GM18505 (cell line): Measurements from ENCODE around the gene CIDEB.

Source experiments
- ATAC-seq: cut with Tn5 transposase; IDR thresholded peaks from one replicate; pipeline ENCODE4 v1.9.1; 2021; ENCODE audit not compliant: unreplicated experiment
- POLR2A ChIP-seq: IDR thresholded peaks from 4 replicates; pipeline ENCODE4 v1.6.1; 2011; ENCODE audit warnings: borderline replicate concordance; ENCODE audit not compliant: insufficient read depth, insufficient read length; ENCODE audit errors: extremely low read depth

The CIDEB gene

GRCh38 chr14:24269910-24270536, 37.8 kb downstream of the CIDEB start:
- no peak for TF ChIP-seq POLR2A
- ATAC-seq: no peak

DNA sequence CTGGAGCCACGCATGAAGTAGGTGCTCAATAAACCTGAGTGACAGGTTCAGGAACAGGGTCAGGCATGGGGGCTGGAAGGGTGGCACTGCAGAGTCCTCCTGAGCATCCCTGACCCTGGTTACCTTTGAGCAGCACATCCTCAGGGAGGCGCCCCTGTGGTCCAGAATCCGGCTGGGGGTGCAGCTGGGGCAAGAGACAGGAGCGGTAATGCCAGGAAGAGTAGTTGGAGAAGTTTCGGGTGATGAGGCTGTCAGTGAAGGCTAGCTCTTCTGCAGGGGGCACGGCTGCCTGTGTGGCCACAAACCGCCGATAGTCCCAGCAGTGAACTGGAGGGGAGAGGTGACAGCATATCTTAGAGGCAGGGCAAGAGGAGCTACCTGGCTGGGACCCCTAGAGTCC, 38.4 kb downstream of the CIDEB start:
- no peak for ATAC-seq
- no peak for TF ChIP-seq POLR2A

DNA sequence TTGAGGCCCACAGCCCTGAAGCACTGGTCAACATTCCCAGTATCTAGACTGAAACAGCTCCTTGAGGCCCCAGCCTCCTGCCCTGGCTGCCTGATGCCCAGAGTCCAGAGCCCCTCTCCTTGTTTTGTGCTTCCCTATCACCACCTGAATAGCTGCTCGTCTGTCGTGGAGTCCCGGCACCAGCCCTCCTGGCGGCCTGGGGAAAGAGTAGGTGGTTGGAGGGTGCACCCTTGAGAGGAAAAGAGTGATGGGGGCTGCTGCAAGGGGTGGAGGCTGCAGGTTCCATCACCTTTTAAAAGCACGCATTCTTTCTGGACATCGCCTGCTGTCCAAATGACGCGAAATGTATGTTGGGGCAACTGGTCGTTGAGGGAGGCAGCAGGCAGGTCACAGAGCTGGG, 39.6 kb downstream of the CIDEB start:
- TF ChIP-seq POLR2A: no peak
- ATAC-seq: no peak

DNA sequence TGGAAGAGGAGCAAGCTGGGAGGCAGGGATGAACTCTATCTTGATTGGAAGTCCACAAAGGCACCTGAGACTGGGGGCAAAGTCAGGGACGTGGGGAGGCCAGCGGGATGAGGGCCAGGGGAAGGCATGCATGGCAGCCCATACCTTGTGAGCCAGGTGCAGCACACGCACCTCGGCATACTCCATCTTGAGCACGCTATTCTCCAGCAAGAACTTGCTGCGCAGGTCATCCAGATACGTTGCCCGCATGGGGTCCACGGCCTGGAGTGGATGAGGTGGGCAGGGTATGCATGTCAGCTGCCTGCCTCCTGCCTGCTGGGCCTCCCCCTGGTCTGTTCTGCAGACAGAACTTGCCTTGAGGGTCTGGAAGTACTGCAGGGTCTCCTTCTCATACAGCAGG, 40.3 kb downstream of the CIDEB start:
- no peak for TF ChIP-seq POLR2A
- no peak for ATAC-seq

DNA sequence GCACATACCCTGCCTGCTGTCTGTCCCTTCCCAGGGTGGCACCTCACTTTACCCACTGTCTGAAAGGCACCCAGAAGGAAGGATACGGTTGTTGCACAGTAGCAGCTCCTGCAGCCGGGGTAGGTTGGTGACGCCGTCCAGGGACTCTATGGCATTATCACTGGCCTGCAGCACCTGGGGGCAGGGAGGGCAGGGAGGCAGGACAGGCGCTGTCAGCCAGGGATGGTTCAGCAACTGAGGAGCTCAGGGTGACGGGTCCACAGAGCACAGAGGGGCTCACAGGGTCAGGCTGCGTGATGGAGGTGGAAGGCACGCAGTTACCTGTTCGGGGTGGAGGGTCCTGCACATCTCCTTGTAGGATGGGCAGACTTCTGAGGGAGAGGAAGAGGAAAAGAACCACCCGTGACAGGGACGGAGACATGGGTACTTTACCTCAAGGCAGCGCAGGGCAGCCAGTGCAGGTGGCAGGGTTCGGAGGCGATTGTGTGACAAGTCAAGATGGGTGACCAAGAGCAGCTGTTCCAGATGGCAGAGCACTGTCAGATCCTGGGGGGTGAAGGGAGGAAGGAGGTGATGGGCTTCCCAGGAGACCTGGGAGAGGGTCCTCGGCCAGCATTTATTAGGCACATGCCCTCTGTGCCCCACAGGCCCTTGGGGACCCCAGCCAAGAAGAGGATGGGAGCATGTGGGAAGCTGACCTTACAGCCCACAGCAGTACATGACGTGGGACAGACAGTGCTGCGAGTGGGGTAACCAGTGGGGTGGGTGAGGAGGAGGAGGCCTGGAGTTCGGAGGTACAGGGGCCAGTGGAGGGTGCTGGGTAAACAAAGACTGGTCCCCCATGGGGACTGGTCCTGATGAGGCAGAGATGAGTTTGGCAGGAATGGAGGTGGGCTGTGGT, 41.2 kb downstream of the CIDEB start:
- no peak for TF ChIP-seq POLR2A
- ATAC-seq: no peak

GRCh38 chr14:24264298-24264697, 43.5 kb downstream of the CIDEB start:
- no peak for ATAC-seq

GRCh38 chr14:24263848-24264247, 43.9 kb downstream of the CIDEB start:
- no peak for TF ChIP-seq POLR2A

More at GRCh38 chr14:24264298-24264697, 43.5 kb downstream of the CIDEB start:
- TF ChIP-seq POLR2A: no peak

GRCh38 chr14:24262821-24263733, 44.7 kb downstream of the CIDEB start, which contains the start of gene TGM1:
Gene TGM1 (minus strand): TSS chr14:24263177. CDS start chr14:24262352, 825 bp downstream.
- no peak for TF ChIP-seq POLR2A
- no peak for ATAC-seq

More at GRCh38 chr14:24263848-24264247, 43.9 kb downstream of the CIDEB start:
- ATAC-seq: no peak

DNA sequence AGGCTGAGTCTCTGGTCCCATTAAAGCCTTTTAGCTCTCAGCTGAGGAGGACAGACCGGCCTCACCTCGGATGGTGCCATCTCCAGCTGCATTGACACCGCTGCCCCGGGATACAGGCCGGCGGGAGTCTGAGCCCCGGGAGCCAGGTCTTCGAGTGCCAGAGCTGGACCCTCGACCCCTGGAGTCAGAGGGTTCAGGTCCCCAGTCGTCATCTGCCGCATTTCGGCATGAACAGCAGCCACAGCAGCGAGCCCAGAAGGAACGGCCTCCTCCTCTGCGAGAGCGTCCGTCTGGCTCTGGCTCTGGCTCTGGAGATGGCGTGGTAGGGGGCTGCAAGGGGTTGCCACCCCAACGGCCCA, 45.8 kb downstream of the CIDEB start:
- TF ChIP-seq POLR2A: no peak
- no peak for ATAC-seq

- ATAC-seq: no peak
Observed at GRCh38 chr14:24261256-24261968, 46.4 kb downstream of the CIDEB start.

GRCh38 chr14:24260780-24261157, 47.0 kb downstream of the CIDEB start:
- TF ChIP-seq POLR2A: no peak
- no peak for ATAC-seq

More at GRCh38 chr14:24261256-24261968, 46.4 kb downstream of the CIDEB start:
- TF ChIP-seq POLR2A: no peak

GRCh38 chr14:24260026-24260779, 47.6 kb downstream of the CIDEB start:
- TF ChIP-seq POLR2A: no peak
- no peak for ATAC-seq
